ENCODE measurements around the gene RPL15.

- TF ChIP-seq CTCF (IDR thresholded peaks at IDR 0.05 in 2 of 3, conservative IDR thresholded peaks at IDR 0.05 in 1 of 3; ENCODE audit: control insufficient read depth in 2 of 3, extremely low read depth in 1 of 3, insufficient read depth in 1 of 3, low read depth in 3 of 3, low read length in 3 of 3) (no peak), POLR2A (IDR thresholded peaks at IDR 0.05; ENCODE audit: low read depth, low read length) (no peak), CREM (IDR thresholded peaks at IDR 0.05; ENCODE audit: low read depth) (no peak), ZNF384 (IDR thresholded peaks at IDR 0.05; ENCODE audit: borderline replicate concordance, low read depth, low read length) (no peak), POLR2AphosphoS2 (IDR thresholded peaks at IDR 0.05; ENCODE audit: low read depth, low read length) (no peak), ZSCAN29 (IDR thresholded peaks at IDR 0.05) (no peak), GABPA (IDR thresholded peaks at IDR 0.05; ENCODE audit: low read depth) (no peak)
- TF ChIP-seq, protein P1, sequence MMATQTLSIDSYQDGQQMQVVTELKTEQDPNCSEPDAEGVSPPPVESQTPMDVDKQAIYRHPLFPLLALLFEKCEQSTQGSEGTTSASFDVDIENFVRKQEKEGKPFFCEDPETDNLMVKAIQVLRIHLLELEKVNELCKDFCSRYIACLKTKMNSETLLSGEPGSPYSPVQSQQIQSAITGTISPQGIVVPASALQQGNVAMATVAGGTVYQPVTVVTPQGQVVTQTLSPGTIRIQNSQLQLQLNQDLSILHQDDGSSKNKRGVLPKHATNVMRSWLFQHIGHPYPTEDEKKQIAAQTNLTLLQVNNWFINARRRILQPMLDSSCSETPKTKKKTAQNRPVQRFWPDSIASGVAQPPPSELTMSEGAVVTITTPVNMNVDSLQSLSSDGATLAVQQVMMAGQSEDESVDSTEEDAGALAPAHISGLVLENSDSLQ (IDR thresholded peaks at IDR 0.05), result no peak
These were observed 14.7 kb downstream of the RPL15 start for GRCh38 chr3:23931597-23931996.
